ENCODE results near the gene GNB1L. TPM values are rescaled to one million over a fixed set of nuclear protein-coding genes. Genes with fewer than 3 reads are reported as not detected.

Gene GNB1L
- total RNA-seq, 4 donors from 2014 or later, result 0.59 to 12.2 (median 3.1) TPM

DNA sequence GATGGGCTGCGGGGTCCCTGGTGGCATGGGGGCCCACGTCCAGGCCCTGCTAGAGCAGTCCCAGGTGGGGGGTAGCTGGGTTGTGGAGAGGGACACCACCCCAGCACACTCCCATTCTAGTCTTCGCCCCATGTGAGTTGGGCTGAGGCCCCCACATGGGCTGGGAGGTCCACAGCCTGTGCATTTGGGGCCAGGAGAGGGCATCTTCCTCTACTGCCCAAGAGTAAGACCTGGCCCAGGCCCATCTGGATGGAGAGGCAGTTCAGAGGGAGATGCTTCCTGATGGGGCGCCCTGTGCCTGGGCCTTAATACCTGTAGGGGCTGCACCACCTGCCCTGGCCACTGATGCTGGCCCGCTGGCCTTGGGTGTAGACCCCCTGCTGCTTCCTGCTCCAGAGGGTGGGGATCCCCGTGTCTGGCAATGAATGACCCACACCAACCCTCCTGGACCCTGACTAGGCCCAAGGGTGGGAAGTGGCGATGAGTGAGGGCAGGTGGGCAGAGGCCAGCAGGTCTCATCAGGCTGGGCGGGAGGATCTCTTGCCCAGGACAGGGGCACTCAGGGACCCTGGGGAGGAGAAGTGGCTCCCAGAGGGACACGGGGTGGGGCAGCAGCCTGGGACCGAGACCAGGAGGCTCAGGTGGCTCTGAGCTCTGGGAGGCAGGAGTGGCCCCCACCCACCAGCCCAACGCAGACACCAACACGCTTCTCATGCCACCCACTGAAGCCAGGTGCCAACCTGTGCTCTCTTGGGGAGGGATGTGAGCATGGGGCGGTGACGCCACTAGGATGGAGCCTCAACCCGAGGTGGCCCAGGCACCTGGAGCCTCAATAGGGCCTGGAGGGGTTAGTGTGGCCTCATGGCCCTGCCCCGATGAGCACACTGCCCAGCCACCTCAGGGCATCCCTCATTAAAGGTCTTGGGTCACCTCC is 17.4 kb upstream of the GNB1L start:
- H3K36me3 ChIP-seq, result no peaks in the 10 kb centered on the region
- DNase-seq, result peak; percentile 11 to 12
- no peaks in the 10 kb centered on the region for H3K9me3 ChIP-seq
- no peaks in the 10 kb centered on the region for H3K27me3 ChIP-seq
- H3K27ac ChIP-seq, result no peak overlapping the region
- TF ChIP-seq POLR2A (IDR thresholded peaks at IDR 0.05), result no peak
- TF ChIP-seq, protein P1, sequence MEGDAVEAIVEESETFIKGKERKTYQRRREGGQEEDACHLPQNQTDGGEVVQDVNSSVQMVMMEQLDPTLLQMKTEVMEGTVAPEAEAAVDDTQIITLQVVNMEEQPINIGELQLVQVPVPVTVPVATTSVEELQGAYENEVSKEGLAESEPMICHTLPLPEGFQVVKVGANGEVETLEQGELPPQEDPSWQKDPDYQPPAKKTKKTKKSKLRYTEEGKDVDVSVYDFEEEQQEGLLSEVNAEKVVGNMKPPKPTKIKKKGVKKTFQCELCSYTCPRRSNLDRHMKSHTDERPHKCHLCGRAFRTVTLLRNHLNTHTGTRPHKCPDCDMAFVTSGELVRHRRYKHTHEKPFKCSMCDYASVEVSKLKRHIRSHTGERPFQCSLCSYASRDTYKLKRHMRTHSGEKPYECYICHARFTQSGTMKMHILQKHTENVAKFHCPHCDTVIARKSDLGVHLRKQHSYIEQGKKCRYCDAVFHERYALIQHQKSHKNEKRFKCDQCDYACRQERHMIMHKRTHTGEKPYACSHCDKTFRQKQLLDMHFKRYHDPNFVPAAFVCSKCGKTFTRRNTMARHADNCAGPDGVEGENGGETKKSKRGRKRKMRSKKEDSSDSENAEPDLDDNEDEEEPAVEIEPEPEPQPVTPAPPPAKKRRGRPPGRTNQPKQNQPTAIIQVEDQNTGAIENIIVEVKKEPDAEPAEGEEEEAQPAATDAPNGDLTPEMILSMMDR (IDR thresholded peaks at IDR 0.05), result no peak
- peaks cover 0 to 4% of the 10 kb centered on the region in 2 donors for H3K4me1 ChIP-seq
- intact Hi-C loops (cut with DNase I; ENCODE audit: low total_unique reads), result no loop called here
- no peak overlapping the region for H3K4me3 ChIP-seq

DNA sequence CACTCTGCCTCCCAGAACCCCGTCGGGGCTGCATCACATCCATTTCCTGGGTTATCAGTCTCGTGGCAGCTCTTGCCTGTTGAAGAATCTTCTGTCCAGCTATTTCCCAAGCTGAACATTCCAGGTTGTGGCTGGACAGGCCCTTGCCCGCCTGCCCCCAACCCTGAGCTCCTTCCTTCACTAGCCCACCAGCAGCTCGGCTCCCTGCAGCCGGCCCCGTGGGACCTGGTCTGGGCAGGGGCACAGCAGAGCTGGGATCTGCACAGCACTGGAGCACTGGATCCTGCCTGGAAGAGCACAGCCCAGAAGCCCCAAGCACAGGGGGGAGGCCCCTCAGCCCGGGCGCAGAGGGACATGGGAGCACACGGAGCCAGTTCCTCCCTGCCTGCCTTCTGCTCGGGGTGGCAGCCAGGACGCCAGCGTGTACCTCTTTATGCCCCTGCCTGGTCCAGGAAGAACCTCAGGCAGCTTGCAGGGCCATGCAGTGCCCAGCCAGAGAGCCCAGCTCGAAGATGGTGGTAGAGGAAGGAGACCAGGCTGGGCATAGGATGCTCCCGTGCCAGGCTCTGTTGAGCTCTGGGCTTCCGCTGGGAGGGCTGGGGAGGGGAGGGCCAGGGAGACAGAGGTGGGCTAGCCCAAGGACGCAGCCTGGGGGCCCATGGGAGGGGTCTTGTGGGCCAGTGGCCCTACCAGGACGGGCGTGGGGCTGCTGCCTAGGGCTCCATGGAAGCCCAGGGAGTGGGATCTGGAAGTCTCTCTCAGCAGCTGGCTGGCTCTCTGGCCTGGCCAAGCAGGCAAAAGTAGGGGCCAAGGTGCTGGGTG is 16.6 kb upstream of the GNB1L start:
- H3K4me3 ChIP-seq, result no peak overlapping the region
- H3K4me1 ChIP-seq, result peaks cover 0 to 2% of the 10 kb centered on the region in 2 donors
- no peak for TF ChIP-seq POLR2A (IDR thresholded peaks at IDR 0.05)
- H3K27ac ChIP-seq, result no peak overlapping the region
- no peaks in the 10 kb centered on the region for H3K36me3 ChIP-seq
- intact Hi-C loops (cut with DNase I; ENCODE audit: low total_unique reads), result no loop called here
- H3K9me3 ChIP-seq, result no peaks in the 10 kb centered on the region
- no peak for DNase-seq
- H3K27me3 ChIP-seq, result no peaks in the 10 kb centered on the region

DNA sequence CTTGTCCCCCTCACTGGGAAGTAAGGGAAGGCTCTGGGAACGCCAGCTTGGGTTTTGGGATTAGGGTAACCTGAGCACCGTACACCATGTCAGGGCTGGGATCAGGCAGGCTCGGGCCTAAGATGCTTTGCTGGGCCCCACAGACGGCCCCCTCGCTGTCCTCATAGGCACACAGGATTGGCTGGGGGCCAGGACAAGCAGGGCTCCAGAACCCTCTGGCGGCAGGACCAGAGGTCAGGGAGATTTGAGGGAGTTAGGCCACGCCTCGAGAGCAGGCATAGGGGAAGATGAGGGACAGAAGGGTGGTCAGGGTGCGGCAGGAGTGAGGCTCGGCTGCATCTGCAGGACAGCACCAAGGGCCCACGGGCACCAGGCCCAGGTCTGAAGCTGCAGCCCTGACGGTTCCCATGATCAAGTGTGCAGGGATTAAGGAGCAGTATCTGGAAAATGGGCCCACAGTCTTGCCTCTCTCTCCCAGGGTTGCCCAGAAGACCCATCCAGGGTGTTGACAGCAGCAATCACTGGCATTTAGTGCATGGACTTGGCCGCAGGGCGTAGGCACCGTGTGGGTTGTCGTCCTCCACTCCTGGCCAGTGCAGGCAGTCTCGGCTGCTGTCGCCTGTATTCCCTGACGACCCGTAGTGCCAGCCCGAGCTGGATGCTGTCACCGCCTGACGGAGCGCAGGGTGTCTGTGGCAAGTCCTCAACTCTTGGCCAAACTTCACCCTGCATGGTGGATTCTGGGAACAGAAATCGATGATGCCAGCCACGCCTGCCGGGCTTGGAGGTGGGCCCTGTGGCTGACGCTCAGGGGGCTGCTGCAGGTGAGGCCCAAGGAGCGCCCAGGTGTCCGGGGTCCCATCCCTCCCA is 15.7 kb upstream of the GNB1L start:
- intact Hi-C loops (cut with DNase I; ENCODE audit: low total_unique reads), result no loop called here
- no peaks in the 10 kb centered on the region for H3K36me3 ChIP-seq
- H3K9me3 ChIP-seq, result no peaks in the 10 kb centered on the region
- no peaks in the 10 kb centered on the region for H3K4me1 ChIP-seq
- TF ChIP-seq, protein P1 (IDR thresholded peaks at IDR 0.05), result no peak
- no peak for TF ChIP-seq POLR2A (IDR thresholded peaks at IDR 0.05)
- no peak overlapping the region for H3K27ac ChIP-seq
- no peak overlapping the region for H3K4me3 ChIP-seq
- H3K27me3 ChIP-seq, result no peaks in the 10 kb centered on the region
- peak; percentile 13 to 20 for DNase-seq

DNA sequence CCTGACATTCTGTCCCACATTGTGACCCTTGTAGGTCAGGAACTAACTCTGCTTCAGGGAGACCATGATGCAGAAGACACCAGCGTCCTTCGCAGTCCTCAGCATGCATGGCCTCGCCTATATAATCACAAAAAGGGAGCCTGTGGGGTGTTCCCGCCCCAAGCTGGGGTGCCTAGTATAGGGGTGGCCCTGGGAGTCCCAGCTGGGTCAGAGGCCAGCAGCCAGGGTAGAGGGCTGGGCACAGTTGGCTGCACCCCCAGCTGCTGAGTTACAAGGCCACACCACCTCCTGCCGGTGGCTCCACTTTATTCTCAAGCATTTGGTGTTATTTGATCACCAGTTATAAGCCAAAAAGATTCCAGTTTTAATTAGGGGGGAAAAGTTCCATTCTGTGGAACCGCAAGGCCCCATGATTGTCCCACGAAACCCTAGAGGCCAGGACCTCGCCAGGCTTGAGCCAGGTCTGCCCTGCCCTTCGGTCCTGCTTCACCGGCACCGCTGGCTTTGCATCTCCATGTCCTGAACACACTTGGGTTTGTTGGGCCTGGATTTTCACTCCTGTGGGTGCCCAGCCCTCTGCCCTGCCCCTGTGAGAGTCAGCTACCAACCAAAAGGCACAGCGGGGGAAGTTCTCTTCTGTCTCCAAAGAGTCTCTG is 15.0 kb upstream of the GNB1L start:
- intact Hi-C loops (cut with DNase I; ENCODE audit: low total_unique reads), result no loop called here
- Histone ChIP-seq H3K9me3 (no peaks in the 10 kb centered on the region), H3K4me1 (no peaks in the 10 kb centered on the region), H3K27me3 (no peaks in the 10 kb centered on the region), H3K27ac (no peak overlapping the region), H3K4me3 (no peak overlapping the region), H3K36me3 (no peaks in the 10 kb centered on the region)
- no peak for TF ChIP-seq POLR2A (IDR thresholded peaks at IDR 0.05)
- TF ChIP-seq, protein P1 (IDR thresholded peaks at IDR 0.05), result no peak
- no peak for DNase-seq
